Type B pancreatic cell (in vitro differentiated cells): Measurements from ENCODE around the gene CEP95. TPM values are rescaled to one million over a fixed set of nuclear protein-coding genes. Genes with fewer than 3 reads are reported as not detected.

Experiments used
- DNase-seq: peaks from one replicate; pipeline ENCODE4 v3.0.0; 2021; ENCODE audit warnings: mixed read lengths; ENCODE audit not compliant: unreplicated experiment; ENCODE audit errors: extremely low spot score
- H3K27ac Mint-ChIP-seq: 2 replicates; pipeline ENCODE4 v1.8.0; 2021; ENCODE audit warnings: mild to moderate bottlenecking, mixed read lengths
- H3K27me3 Mint-ChIP-seq: 2 replicates; pipeline ENCODE4 v1.8.0; 2021; ENCODE audit warnings: mixed read lengths
- H3K36me3 Mint-ChIP-seq: 2 replicates; pipeline ENCODE4 v1.8.0; 2021; ENCODE audit warnings: mixed read lengths
- H3K4me1 Mint-ChIP-seq: one replicate; pipeline ENCODE4 v1.8.0; 2021; ENCODE audit warnings: mixed read lengths; ENCODE audit not compliant: unreplicated experiment
- H3K4me3 Mint-ChIP-seq: 2 replicates; pipeline ENCODE4 v1.8.0; 2021; ENCODE audit warnings: mild to moderate bottlenecking, mixed read lengths
- H3K9me3 Mint-ChIP-seq: 2 replicates; pipeline ENCODE4 v1.8.0; 2021; ENCODE audit warnings: mixed read lengths
- total RNA-seq: library from RNA; stranded (reverse); gene quantifications from 2 replicates; pipeline ENCODE4 v1.2.1, GENCODE V29; 2021; ENCODE audit warnings: low replicate concordance
- TF ChIP-seq, protein P1 (sequence below): fragments of 200-600 bp; sonication (generic); conservative IDR thresholded peaks from 2 replicates; pipeline ENCODE4 v1.5.0; 2021; ENCODE audit warnings: antibody characterized with exemption, mild to moderate bottlenecking

The CEP95 gene
- total RNA-seq, 1 donor from 2014 or later: 76.2 TPM

DNA sequence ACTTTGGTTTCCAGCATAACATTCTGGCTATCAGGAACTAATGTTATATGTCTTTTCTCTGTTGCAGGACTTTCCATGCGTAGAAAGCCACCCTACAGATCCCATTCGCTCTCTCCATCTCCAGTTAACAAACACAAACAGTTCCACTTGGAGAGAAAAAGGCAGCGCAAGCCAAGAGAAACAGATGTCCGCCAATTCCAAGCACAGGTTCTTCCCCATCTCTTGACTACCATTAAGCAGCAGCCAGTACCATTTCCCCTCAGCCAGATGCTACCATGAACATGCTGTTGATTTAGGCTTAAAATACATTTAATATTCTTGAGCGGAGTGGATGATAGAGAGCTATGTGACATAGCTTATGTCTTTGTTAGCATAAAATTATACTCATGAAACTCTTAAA lies 22.4 kb downstream of the CEP95 start:
- Mint-ChIP-seq H3K27ac (no peak overlapping the region), H3K36me3 (peaks cover 23% of the 10 kb centered on the region), H3K4me3 (no peak overlapping the region), H3K4me1 (no peaks in the 10 kb centered on the region), H3K27me3 (no peaks in the 10 kb centered on the region), H3K9me3 (no peaks in the 10 kb centered on the region)
- TF ChIP-seq, protein P1, sequence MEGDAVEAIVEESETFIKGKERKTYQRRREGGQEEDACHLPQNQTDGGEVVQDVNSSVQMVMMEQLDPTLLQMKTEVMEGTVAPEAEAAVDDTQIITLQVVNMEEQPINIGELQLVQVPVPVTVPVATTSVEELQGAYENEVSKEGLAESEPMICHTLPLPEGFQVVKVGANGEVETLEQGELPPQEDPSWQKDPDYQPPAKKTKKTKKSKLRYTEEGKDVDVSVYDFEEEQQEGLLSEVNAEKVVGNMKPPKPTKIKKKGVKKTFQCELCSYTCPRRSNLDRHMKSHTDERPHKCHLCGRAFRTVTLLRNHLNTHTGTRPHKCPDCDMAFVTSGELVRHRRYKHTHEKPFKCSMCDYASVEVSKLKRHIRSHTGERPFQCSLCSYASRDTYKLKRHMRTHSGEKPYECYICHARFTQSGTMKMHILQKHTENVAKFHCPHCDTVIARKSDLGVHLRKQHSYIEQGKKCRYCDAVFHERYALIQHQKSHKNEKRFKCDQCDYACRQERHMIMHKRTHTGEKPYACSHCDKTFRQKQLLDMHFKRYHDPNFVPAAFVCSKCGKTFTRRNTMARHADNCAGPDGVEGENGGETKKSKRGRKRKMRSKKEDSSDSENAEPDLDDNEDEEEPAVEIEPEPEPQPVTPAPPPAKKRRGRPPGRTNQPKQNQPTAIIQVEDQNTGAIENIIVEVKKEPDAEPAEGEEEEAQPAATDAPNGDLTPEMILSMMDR: no peak
- no peak for DNase-seq

DNA sequence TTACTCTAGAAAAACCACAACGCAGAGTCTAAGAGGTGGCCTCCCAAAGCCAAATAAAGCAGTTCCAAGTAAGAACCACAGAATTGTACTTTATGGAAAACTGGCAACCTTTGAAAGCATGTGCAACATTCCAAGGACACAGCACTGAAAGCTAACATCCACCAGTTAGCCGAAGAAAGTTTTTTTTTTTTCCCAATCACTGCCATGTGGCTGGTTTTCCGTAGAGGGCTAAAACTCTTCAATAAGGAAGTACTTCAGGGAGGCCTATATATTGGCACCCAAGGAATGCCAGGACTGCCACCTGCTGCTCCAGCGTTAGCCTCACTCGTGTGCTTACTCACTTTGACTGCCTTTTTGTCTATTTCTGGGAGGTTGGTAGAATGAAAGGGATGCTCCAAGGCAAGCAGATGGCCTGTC lies 25.2 kb downstream of the CEP95 start:
- no peaks in the 10 kb centered on the region for H3K4me1 Mint-ChIP-seq
- DNase-seq: no peak
- H3K36me3 Mint-ChIP-seq: peaks cover 19% of the 10 kb centered on the region
- H3K27me3 Mint-ChIP-seq: no peaks in the 10 kb centered on the region
- no peak overlapping the region for H3K4me3 Mint-ChIP-seq
- TF ChIP-seq, protein P1: no peak
- no peaks in the 10 kb centered on the region for H3K9me3 Mint-ChIP-seq
- H3K27ac Mint-ChIP-seq: no peak overlapping the region

DNA sequence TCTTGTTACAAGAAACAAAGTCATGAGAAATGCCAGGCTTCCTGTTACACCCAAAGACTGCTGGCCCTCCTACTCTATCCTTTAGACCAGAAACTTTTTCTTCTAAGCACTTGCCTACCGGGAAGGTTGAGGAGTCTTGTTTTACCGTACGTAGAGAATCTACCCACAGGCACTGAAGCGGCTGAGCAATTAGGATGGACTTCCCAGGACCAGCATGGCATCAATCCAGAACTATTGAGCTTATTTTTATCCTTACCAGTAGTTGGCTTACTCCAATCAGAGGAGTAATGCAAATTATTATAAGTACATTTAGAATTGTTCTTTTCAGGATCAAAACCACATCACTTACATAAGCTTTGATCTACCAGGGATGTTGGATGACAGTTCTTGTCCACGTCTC lies 25.6 kb downstream of the CEP95 start:
- H3K27me3 Mint-ChIP-seq: no peaks in the 10 kb centered on the region
- H3K4me3 Mint-ChIP-seq: no peak overlapping the region
- H3K27ac Mint-ChIP-seq: no peak overlapping the region
- TF ChIP-seq, protein P1: no peak
- H3K4me1 Mint-ChIP-seq: no peaks in the 10 kb centered on the region
- no peak for DNase-seq
- H3K36me3 Mint-ChIP-seq: peaks cover 23% of the 10 kb centered on the region
- H3K9me3 Mint-ChIP-seq: no peaks in the 10 kb centered on the region

DNA sequence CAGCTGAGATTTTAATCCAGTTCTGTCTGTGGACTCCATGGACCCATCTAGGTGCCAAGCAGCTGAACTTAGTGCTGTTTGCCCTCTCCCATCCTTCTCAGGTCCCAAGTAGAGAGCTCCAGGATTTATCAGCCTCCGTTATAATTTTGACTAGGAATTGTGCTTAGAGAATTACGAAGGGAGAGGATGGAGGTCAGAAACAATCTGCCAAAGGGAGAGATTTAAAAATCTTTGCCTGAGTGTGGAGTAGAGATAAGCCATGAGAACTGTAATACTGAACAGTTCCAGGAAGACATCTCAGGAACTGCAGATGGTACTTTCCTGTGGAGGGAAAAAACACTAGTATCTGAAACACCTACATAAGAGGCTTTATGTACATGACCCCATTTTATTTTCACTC lies 27.0 kb downstream of the CEP95 start:
- Mint-ChIP-seq H3K4me1 (no peaks in the 10 kb centered on the region), H3K4me3 (no peak overlapping the region), H3K27ac (no peak overlapping the region), H3K27me3 (no peaks in the 10 kb centered on the region), H3K36me3 (peaks cover 31% of the 10 kb centered on the region), H3K9me3 (no peaks in the 10 kb centered on the region)
- no peak for DNase-seq
- TF ChIP-seq, protein P1: no peak

DNA sequence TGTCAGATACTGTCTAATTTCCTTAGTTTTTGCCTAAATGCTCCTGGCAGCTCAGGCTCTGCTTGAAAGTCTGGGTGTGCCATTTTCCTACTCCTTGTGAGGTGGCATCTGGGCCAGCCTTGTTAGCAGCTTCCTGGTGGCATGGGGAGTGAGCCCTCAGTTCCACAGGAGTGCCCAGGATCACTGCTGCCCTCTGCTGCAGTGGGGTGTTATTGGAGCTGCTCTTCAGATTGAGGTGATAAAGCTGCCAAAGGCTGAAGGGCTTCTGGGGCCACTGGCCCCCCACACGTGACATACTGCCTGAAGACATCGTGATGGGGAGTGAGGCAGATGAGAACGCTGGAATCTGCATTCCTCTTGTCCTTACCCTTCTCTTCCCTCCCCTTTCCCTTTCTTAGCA lies 27.4 kb downstream of the CEP95 start:
- no peak overlapping the region for H3K27ac Mint-ChIP-seq
- H3K9me3 Mint-ChIP-seq: no peaks in the 10 kb centered on the region
- DNase-seq: no peak
- no peak overlapping the region for H3K4me3 Mint-ChIP-seq
- TF ChIP-seq, protein P1: no peak
- H3K4me1 Mint-ChIP-seq: no peaks in the 10 kb centered on the region
- peaks cover 32% of the 10 kb centered on the region for H3K36me3 Mint-ChIP-seq
- no peaks in the 10 kb centered on the region for H3K27me3 Mint-ChIP-seq

DNA sequence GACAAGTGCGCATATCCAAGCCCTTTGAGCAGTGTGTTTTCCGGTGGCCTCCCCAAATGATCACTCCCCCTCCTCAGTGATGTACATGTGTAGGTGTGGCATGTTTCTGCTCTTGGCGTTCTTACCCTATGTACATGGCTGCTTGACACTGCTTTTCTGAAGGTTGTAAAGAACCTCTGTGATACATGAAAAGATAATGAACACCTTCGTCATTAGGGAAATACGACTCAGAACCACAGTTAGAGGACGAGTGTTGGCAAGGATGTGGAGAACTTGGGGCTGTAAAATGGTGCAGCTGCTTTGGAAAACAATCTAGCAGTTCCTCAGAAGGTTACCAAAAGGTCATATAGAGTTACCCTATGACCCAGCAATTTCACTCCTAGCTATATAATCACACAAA lies 28.6 kb downstream of the CEP95 start:
- H3K4me1 Mint-ChIP-seq: no peaks in the 10 kb centered on the region
- TF ChIP-seq, protein P1: no peak

More for the DNA sequence above, 28.6 kb downstream of the CEP95 start:
- DNase-seq: no peak
- no peak overlapping the region for H3K27ac Mint-ChIP-seq
- no peaks in the 10 kb centered on the region for H3K9me3 Mint-ChIP-seq
- H3K27me3 Mint-ChIP-seq: no peaks in the 10 kb centered on the region
- H3K4me3 Mint-ChIP-seq: no peak overlapping the region
- H3K36me3 Mint-ChIP-seq: peaks cover 26% of the 10 kb centered on the region
